C4-2B (cell line): Measurements from ENCODE around the gene SARS2.

Source experiments
- ZFX ChIP-seq: fragments of 450-650 bp; IDR thresholded peaks from 2 replicates; pipeline ENCODE4 v1.6.1; 2017
- TF ChIP-seq, protein P1 (sequence below): fragments of 450-650 bp; conservative IDR thresholded peaks from 2 replicates; pipeline ENCODE4 v1.5.1; 2017; ENCODE audit warnings: mild to moderate bottlenecking

- TF ChIP-seq, protein P1, sequence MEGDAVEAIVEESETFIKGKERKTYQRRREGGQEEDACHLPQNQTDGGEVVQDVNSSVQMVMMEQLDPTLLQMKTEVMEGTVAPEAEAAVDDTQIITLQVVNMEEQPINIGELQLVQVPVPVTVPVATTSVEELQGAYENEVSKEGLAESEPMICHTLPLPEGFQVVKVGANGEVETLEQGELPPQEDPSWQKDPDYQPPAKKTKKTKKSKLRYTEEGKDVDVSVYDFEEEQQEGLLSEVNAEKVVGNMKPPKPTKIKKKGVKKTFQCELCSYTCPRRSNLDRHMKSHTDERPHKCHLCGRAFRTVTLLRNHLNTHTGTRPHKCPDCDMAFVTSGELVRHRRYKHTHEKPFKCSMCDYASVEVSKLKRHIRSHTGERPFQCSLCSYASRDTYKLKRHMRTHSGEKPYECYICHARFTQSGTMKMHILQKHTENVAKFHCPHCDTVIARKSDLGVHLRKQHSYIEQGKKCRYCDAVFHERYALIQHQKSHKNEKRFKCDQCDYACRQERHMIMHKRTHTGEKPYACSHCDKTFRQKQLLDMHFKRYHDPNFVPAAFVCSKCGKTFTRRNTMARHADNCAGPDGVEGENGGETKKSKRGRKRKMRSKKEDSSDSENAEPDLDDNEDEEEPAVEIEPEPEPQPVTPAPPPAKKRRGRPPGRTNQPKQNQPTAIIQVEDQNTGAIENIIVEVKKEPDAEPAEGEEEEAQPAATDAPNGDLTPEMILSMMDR, result no peak
- TF ChIP-seq ZFX, result no peak
Measured at GRCh38 chr19:38921420-38922274, 8.9 kb downstream of the SARS2 start.
